ENCODE data around the gene ASXL1. TPM values are rescaled to one million over a fixed set of nuclear protein-coding genes. Genes with fewer than 3 reads are reported as not detected.

ASXL1 gene
- polyA plus RNA-seq, 2 of the 4 experiments (the other 2 are of a cell fraction): 35.7 to 36.0 TPM

DNA sequence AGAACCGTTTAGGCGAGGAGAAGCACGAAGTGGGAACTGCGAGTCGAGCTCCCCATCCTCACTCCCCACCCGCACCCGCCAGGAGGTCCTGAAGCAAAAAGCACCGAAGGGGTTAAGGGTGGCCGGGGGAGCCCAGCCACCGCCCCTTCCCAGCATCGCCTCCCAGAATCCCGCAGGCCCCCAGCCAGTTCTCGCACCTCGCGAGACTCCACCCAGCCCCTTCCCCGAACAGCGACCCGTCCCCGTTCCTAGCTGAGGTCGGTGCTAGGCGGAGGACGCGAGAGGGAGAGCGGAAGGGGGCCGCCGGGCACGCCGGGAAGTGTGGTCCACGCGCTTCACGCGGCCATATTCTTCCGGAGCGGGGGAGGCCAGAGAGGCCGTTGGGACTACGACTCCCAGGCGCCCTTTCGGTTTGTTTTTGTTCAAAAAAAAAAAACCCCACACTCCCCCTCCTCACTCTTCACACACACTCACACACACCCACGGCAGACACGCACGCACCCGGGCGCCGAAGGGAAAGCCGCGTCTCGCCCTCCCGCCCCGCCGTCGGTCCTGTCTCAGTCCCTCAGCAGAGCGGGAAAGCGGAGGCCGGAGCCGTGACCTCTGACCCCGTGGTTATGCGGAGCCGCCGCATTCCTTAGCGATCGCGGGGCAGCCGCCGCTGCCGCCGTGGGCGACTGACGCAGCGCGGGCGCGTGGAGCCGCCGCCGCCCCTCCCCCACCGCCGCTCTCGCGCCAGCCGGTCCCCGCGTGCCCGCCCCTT, at the start of gene ASXL1 (continued):
- TF ChIP-seq, protein P1, sequence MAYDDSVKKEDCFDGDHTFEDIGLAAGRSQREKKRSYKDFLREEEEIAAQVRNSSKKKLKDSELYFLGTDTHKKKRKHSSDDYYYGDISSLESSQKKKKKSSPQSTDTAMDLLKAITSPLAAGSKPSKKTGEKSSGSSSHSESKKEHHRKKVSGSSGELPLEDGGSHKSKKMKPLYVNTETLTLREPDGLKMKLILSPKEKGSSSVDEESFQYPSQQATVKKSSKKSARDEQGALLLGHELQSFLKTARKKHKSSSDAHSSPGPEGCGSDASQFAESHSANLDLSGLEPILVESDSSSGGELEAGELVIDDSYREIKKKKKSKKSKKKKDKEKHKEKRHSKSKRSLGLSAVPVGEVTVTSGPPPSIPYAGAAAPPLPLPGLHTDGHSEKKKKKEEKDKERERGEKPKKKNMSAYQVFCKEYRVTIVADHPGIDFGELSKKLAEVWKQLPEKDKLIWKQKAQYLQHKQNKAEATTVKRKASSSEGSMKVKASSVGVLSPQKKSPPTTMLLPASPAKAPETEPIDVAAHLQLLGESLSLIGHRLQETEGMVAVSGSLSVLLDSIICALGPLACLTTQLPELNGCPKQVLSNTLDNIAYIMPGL (CRISPR knock-in tag; IDR thresholded peaks at IDR 0.05; ENCODE audit: borderline replicate concordance): no peak
- TF ChIP-seq CHD2 (IDR thresholded peaks at IDR 0.05; ENCODE audit: low read length, partially characterized antibody) (peak; percentile 99), JUNB (IDR thresholded peaks at IDR 0.05) (no peak), RFX5 (IDR thresholded peaks at IDR 0.05) (peak; percentile 30; the same call in 1 of the 2 replicates), HOXA7 (CRISPR knock-in tag; IDR thresholded peaks at IDR 0.05) (no peak), MAZ (IDR thresholded peaks at IDR 0.05; ENCODE audit: borderline replicate concordance, low read depth, low read length) (no peak)

DNA sequence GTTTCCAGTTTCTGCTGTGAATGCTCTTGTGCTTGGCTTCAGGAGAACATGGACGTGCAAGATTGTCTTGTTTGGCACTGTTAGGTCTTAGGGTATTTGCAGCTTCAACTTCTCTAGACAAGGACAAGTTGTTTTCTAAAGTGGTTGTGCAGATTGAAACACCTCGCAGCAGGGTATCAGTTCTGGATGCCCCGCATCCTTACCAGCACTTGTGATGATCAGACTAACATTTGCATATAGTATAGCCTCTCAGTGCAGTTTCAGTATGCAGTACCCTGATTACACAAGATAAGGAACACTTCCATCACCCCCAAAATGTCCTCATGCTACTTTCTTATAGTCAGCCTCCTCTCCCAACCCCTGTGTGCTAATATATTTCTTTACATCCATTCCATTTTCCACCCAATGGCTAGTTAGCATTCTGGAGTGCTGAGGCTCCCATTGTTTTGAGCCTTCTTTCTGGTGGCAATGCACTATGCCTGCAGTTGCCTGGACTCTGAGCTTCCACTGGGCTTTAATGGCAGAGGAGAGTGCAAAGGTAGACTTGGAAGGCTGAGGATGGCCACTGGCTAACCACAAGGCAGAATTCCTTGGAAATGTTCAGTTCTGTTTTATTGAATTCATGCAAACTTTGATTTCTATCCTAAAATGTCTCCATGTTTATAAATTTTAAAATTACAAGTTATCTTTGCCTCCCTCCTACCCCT, 45.3 kb upstream of the ASXL1 start:
- DNase-seq (ENCODE audit: low read depth in 1 of 2, low spot score in 1 of 2) (no peak), FAIRE-seq (no peak), ATAC-seq (no peak)
- WGBS (ENCODE audit: missing lambda C conversion rate): 58% methylated on average over 3 of the region's 3 CpGs
- 0 out of 3 replicates have a peak, but pooled peaks cover 4% of the 10 kb centered on the region for H3K4me1 ChIP-seq
- no peaks in the 10 kb centered on the region for H3K9me3 ChIP-seq
- H3K4me2 ChIP-seq: no peak overlapping the region
- H3K4me3 ChIP-seq: no peak overlapping the region
- POLR2A ChIA-PET: no interaction called here
- TF ChIP-seq MAZ (IDR thresholded peaks at IDR 0.05; ENCODE audit: borderline replicate concordance, low read depth, low read length): no peak
- TF ChIP-seq, protein P1 (CRISPR knock-in tag; IDR thresholded peaks at IDR 0.05; ENCODE audit: borderline replicate concordance): no peak
- TF ChIP-seq HES2 (IDR thresholded peaks at IDR 0.05): no peak
- no peak for TF ChIP-seq KDM1A (IDR thresholded peaks at IDR 0.05; ENCODE audit: low read depth)
- no peak for TF ChIP-seq TFCP2L1 (CRISPR knock-in tag; IDR thresholded peaks at IDR 0.05)
- no peak for TF ChIP-seq EHMT2 (IDR thresholded peaks at IDR 0.05; ENCODE audit: low read depth)
- TF ChIP-seq HOXA7 (CRISPR knock-in tag; IDR thresholded peaks at IDR 0.05): no peak
- no peak for TF ChIP-seq RFX5 (IDR thresholded peaks at IDR 0.05)
- TF ChIP-seq HOXB13 (CRISPR knock-in tag; IDR thresholded peaks at IDR 0.05; ENCODE audit: low read depth): no peak
- no peak for TF ChIP-seq RARB (CRISPR knock-in tag; IDR thresholded peaks at IDR 0.05)
- TF ChIP-seq NPAS2 (CRISPR knock-in tag; IDR thresholded peaks at IDR 0.05; ENCODE audit: borderline replicate concordance): no peak
- TF ChIP-seq PBX3 (IDR thresholded peaks at IDR 0.05): no peak
- TF ChIP-seq MYC (IDR thresholded peaks at IDR 0.05; ENCODE audit: borderline replicate concordance, low read length): no peak
- TF ChIP-seq POLR2AphosphoS2 (conservative IDR thresholded peaks at IDR 0.05; ENCODE audit: low read length): no peak
- TF ChIP-seq NR3C1 (IDR thresholded peaks at IDR 0.05): no peak
- H3K27ac ChIP-seq: no peak overlapping the region
- CTCF ChIA-PET: interaction anchor here (0.7 kb wide), 1 partner anchor 19 kb away, joined by 3 read pairs; no protein-coding TSS in a partner anchor
